ENCODE measurements around the gene ALDH1A1. TPM values are rescaled to one million over a fixed set of nuclear protein-coding genes. Genes with fewer than 3 reads are reported as not detected.

ALDH1A1 gene
- total and polyA plus RNA-seq, 2 donors (not counting 3 experiments of a cell fraction or from before 2014, with no cell fraction given), result 91.1 to 287 TPM

- Histone ChIP-seq H3K4me2 (ENCODE audit: insufficient read depth, low read length) (no peak overlapping the region), H3K9me3 (replicated peaks; ENCODE audit: control insufficient read depth, insufficient read depth, low read length) (no peaks in the 10 kb centered on the region), H3K4me3 (replicated peaks in 1 of 3; ENCODE audit: insufficient read depth in 1 of 3, low read depth in 1 of 3, low read length in 3 of 3) (no peak overlapping the region), H3K9me1 (replicated peaks; ENCODE audit: control insufficient read depth, extremely low read depth, insufficient read depth, low read length) (no peaks in the 10 kb centered on the region), H3K27ac (ENCODE audit: insufficient read depth, low read depth, low read length) (no peak overlapping the region), H2AFZ (ENCODE audit: low read depth, low read length) (no peak overlapping the region), H3K79me2 (ENCODE audit: control insufficient read depth, insufficient read depth, low read length) (no peaks in the 10 kb centered on the region), H3K27me3 (ENCODE audit: control insufficient read depth in 2 of 2, insufficient read depth in 2 of 2, low read length in 2 of 2) (no peaks in the 10 kb centered on the region), H3K36me3 (ENCODE audit: control insufficient read depth in 2 of 2, extremely low read depth in 1 of 2, insufficient read depth in 2 of 2, low read length in 2 of 2) (peaks cover 0 to 4% of the 10 kb centered on the region in 2 experiments), H3K4me1 (ENCODE audit: control insufficient read depth, extremely low read depth, insufficient read depth, low read length) (no peaks in the 10 kb centered on the region), H3K9ac (replicated peaks; ENCODE audit: extremely low read depth, insufficient read depth, low read length) (no peak overlapping the region), H4K20me1 (replicated peaks; ENCODE audit: control insufficient read depth, extremely low read depth, insufficient read depth, low read length) (no peaks in the 10 kb centered on the region)
- ChIA-PET CTCF (no interaction called here), POLR2A (no interaction called here)
- TF ChIP-seq POLR2AphosphoS5 (IDR thresholded peaks at IDR 0.05; ENCODE audit: insufficient read depth, low read depth, low read length) (no peak), POLR2A (IDR thresholded peaks at IDR 0.05; ENCODE audit: low read depth, low read length) (no peak), CTCF (IDR thresholded peaks at IDR 0.05; ENCODE audit: extremely low read depth in 1 of 2, insufficient read depth in 1 of 2, low read depth in 1 of 2, low read length in 2 of 2) (no peak), EZH2 (IDR thresholded peaks at IDR 0.05; ENCODE audit: borderline replicate concordance, low read depth, low read length, severe bottlenecking) (no peak), GATA2 (IDR thresholded peaks at IDR 0.05; ENCODE audit: insufficient read depth, insufficient read length, low read depth, low read length) (no peak), MYC (IDR thresholded peaks at IDR 0.05; ENCODE audit: low read depth, low read length) (no peak), JUN (IDR thresholded peaks at IDR 0.05; ENCODE audit: borderline replicate concordance, insufficient read depth, insufficient read length, low read depth) (no peak), FOS (IDR thresholded peaks at IDR 0.05; ENCODE audit: borderline replicate concordance, insufficient read depth, low read length) (no peak), MAX (IDR thresholded peaks at IDR 0.05; ENCODE audit: insufficient read depth, insufficient read length) (no peak)
- FAIRE-seq (no peak), DNase-seq (ENCODE audit: low read depth, low spot score) (no peak)
- dilution Hi-C loops (cut with MboI; ENCODE audit: extremely low pct_ligation_motif_present, low sequenced_read_pairs), result no loop called here
- intact Hi-C loops (cut with micrococcal nuclease), result no loop called here
- no TSS peak for BruUV-seq (replicated peaks)
Measured at GRCh38 chr9:72894342-72894741, 58.5 kb downstream of the ALDH1A1 start.
